Natural killer cell treated with Interleukin-12 subunit alpha and Interleukin-12 subunit beta and Interleukin-15 and Interleukin-18, amount 100 ng/mL, for 72 hours (primary cell): ENCODE data around the gene MYCN. TPM values are rescaled to one million over a fixed set of nuclear protein-coding genes. Genes with fewer than 3 reads are reported as not detected.

ENCODE experiments used
- ATAC-seq, 2 donors: fragments of 150-1000 bp; cut with Tn5 transposase in 1 of 2; sonication (Bioruptor Pico), chemical (Tn5 transposase) in 1 of 2; 2 replicates each; pipeline ENCODE4 v1.10.0; 2021
- DNase-seq: peaks from one replicate; pipeline ENCODE4 v3.0.0; 2022; ENCODE audit warnings: low spot score
- H3K27ac Mint-ChIP-seq, 2 donors: 1 replicate in 1 of 2; 2 replicates in 1 of 2; pipeline ENCODE4 v1.8.0; 2022; ENCODE audit warnings: mixed read lengths in 2 of 2, mild to moderate bottlenecking in 1 of 2, moderate library complexity in 1 of 2
- H3K27me3 Mint-ChIP-seq, 2 donors: 1 replicate in 1 of 2; 2 replicates in 1 of 2; pipeline ENCODE4 v1.8.0; 2022; ENCODE audit warnings: mixed read lengths in 2 of 2
- H3K36me3 Mint-ChIP-seq: one replicate; pipeline ENCODE4 v1.8.0; 2022; ENCODE audit warnings: mixed read lengths
- H3K4me1 Mint-ChIP-seq, 2 donors: 1 replicate in 1 of 2; 2 replicates in 1 of 2; pipeline ENCODE4 v1.8.0; 2022; ENCODE audit warnings: low read depth in 2 of 2, mixed read lengths in 2 of 2, mild to moderate bottlenecking in 1 of 2
- H3K4me3 Mint-ChIP-seq: one replicate; pipeline ENCODE4 v1.8.0; 2022; ENCODE audit warnings: mixed read lengths
- H3K9me3 Mint-ChIP-seq: 2 replicates; pipeline ENCODE4 v1.8.0; 2022; ENCODE audit warnings: mixed read lengths
- total RNA-seq, 2 donors: library from RNA; stranded (reverse); gene quantifications; one replicate each; pipeline ENCODE4 v1.2.3, GENCODE V29; 2022

Gene MYCN
- total RNA-seq, 2 donors from 2014 or later = not detected

DNA sequence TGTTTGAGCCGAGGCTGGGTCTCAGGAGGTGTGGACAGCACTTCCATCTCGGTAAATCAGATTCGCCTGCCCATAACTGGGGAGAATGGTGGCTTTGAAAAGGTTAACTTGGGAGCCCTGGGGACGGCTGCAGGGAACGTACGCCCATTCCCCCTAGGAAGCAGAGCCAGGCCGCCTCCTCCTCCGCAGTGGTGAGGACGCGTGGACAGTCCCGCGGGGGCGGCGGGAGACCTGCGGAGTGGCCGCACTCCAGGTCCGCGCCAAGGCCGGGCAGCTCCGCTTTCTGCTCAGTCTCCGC, 845 bp upstream of the MYCN start:
- H3K27me3 Mint-ChIP-seq = peaks cover 37 to 38% of the 10 kb centered on the region in 2 donors
- no peak overlapping the region for H3K4me3 Mint-ChIP-seq
- ATAC-seq (peak; percentile 47 to 77), DNase-seq (peak; percentile 66)
- no peak overlapping the region for H3K27ac Mint-ChIP-seq
- H3K4me1 Mint-ChIP-seq = peaks cover 0 to 4% of the 10 kb centered on the region in 2 donors
- no peaks in the 10 kb centered on the region for H3K36me3 Mint-ChIP-seq
- H3K9me3 Mint-ChIP-seq = no peaks in the 10 kb centered on the region

DNA sequence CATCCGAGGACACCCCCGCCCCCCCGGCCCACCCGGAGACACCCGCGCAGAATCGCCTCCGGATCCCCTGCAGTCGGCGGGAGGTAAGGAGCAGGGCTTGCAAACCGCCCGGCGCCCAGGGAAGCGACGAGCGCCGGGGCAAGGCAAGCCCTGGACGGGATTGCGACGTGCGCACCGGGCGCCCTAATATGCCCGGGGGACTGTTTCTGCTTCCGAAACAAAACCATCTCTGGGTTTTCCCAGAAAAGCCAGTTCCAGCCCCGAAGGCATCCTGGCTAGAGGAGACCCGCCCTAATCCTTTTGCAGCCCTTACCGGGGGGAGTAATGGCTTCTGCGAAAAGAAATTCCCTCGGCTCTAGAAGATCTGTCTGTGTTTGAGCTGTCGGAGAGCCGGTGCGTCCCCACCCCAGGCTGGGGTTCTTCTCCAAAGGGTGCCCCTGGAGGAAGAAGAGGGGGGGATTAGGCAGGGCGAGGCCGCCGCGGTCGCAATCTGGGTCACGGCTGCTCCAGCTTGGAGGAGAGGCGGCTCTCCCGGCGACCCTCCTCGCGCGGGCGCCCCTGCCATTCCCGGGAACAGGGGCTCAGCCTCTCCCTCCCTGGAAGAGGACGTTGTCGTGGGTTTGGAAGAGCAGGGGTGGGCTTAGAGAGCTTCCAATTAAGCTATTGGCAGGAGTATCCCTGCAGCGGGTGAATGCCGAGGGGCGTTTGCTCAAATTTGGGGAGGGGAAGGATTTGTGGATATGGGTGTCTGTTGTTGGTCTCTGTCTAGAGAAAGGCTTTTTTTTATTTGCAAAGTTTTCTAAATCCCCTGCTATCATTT, 521 bp downstream of the MYCN start:
- Mint-ChIP-seq H3K4me3 (no peak overlapping the region), H3K4me1 (peaks cover 0 to 4% of the 10 kb centered on the region in 2 donors), H3K27ac (no peak overlapping the region), H3K27me3 (peaks cover 37 to 45% of the 10 kb centered on the region in 2 donors), H3K9me3 (no peaks in the 10 kb centered on the region), H3K36me3 (no peaks in the 10 kb centered on the region)
- DNase-seq = no peak
- no peak for ATAC-seq

DNA sequence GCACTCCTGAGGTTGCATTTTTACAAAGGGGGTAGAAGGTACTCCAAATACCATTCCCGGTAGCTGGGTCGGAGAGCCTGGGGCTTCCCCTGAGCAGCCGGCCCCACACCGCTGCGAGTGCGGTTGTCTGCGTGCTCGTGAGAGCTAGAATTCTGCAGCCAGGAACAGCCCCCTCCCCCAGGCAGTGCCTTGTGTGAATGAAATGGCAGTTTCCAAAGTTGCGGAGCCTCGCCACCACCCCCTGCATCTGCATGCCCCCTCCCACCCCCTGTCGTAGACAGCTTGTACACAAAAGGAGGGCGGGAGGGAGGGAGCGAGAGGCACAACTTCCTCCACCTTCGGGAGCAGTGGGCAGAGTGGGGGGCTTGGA, 1.1 kb downstream of the MYCN start:
- Mint-ChIP-seq H3K4me3 (no peak overlapping the region), H3K36me3 (no peaks in the 10 kb centered on the region), H3K27me3 (peaks cover 36 to 45% of the 10 kb centered on the region in 2 donors), H3K4me1 (peaks cover 0 to 4% of the 10 kb centered on the region in 2 donors), H3K27ac (no peak overlapping the region), H3K9me3 (no peaks in the 10 kb centered on the region)
- ATAC-seq = no peak
- DNase-seq = no peak

DNA sequence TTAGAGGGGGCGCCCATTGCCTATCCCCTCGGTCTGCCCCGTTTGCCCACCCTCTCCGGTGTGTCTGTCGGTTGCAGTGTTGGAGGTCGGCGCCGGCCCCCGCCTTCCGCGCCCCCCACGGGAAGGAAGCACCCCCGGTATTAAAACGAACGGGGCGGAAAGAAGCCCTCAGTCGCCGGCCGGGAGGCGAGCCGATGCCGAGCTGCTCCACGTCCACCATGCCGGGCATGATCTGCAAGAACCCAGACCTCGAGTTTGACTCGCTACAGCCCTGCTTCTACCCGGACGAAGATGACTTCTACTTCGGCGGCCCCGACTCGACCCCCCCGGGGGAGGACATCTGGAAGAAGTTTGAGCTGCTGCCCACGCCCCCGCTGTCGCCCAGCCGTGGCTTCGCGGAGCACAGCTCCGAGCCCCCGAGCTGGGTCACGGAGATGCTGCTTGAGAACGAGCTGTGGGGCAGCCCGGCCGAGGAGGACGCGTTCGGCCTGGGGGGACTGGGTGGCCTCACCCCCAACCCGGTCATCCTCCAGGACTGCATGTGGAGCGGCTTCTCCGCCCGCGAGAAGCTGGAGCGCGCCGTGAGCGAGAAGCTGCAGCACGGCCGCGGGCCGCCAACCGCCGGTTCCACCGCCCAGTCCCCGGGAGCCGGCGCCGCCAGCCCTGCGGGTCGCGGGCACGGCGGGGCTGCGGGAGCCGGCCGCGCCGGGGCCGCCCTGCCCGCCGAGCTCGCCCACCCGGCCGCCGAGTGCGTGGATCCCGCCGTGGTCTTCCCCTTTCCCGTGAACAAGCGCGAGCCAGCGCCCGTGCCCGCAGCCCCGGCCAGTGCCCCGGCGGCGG, 1.7 kb downstream of the MYCN start:
- DNase-seq (no peak), ATAC-seq (no peak)
- Mint-ChIP-seq H3K9me3 (no peaks in the 10 kb centered on the region), H3K4me3 (no peak overlapping the region), H3K27ac (no peak overlapping the region), H3K36me3 (no peaks in the 10 kb centered on the region), H3K27me3 (peaks cover 31 to 45% of the 10 kb centered on the region in 2 donors), H3K4me1 (peaks cover 0 to 4% of the 10 kb centered on the region in 2 donors)

DNA sequence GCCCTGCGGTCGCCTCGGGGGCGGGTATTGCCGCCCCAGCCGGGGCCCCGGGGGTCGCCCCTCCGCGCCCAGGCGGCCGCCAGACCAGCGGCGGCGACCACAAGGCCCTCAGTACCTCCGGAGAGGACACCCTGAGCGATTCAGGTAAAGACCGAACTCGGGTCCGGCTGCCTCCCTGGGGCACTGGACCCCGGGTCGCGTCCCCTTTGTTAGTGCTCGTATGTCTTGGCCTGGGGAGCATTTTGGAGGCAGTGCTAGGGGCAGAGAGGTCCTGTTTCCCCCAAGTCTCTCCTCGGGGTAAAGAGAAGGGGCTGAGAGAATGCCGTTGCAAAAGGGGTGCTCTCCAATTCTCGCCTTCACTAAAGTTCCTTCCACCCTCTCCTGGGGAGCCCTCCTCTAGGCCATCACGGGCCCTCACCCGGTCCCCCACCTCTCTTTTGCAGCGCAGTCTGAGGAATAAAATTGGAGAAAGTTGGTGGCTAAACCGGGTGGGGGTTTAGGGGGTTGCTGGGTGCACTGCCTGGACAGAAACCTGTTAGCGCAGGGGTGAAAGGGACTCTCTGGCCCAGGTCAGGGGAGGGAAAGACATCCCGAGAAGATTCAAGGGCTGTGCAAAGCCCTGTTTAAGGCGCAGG, 2.5 kb downstream of the MYCN start:
- no peak overlapping the region for H3K27ac Mint-ChIP-seq
- peaks cover 0 to 4% of the 10 kb centered on the region in 2 donors for H3K4me1 Mint-ChIP-seq
- no peak for DNase-seq
- ATAC-seq = no peak
- H3K36me3 Mint-ChIP-seq = no peaks in the 10 kb centered on the region
- peaks cover 26 to 40% of the 10 kb centered on the region in 2 donors for H3K27me3 Mint-ChIP-seq
- H3K9me3 Mint-ChIP-seq = no peaks in the 10 kb centered on the region
- H3K4me3 Mint-ChIP-seq = no peak overlapping the region

DNA sequence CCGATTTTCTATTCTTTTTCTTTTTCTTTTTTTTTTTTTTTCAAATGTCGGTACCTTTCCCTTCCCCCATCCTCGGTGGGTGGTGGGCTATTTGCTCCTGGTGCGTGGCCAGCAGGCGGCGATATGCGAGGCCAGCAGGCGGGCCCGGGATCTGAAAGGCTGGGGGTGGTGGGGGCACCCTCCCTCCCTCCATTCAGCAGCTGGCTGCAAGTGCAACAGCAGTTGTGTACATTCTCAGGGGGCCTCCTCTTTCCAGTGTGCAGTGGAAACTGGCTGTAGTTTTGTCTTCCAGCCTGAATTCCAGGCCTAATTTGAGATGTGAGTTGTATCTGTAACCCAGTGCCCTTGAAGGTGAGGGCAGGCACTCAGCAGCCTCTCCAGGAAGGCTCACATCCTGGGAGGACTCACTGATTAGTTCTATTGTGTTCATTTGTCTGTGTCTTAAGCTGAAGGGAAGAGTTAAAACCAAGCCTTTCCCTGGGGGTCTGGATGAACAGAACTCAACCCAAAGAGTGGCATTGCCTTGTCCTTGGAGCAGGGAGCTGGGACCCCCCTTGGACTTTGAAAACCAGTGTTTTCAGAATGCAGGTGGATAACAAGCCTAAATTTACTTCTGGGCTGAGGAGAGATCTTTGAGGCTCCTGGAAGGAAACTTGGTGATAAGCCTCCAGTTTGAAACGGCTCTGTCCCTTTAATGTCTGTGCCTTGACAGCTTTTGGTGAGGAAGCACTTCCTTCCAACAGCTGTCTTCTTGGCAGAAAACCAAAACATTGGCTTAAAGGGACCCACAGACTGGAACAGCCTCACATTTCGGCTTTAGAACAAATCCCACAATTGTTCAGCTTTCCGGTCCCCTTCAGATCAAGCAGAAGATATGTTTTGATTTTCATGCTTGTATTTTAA, 3.3 kb downstream of the MYCN start:
- DNase-seq = no peak
- no peak overlapping the region for H3K4me3 Mint-ChIP-seq

DNA sequence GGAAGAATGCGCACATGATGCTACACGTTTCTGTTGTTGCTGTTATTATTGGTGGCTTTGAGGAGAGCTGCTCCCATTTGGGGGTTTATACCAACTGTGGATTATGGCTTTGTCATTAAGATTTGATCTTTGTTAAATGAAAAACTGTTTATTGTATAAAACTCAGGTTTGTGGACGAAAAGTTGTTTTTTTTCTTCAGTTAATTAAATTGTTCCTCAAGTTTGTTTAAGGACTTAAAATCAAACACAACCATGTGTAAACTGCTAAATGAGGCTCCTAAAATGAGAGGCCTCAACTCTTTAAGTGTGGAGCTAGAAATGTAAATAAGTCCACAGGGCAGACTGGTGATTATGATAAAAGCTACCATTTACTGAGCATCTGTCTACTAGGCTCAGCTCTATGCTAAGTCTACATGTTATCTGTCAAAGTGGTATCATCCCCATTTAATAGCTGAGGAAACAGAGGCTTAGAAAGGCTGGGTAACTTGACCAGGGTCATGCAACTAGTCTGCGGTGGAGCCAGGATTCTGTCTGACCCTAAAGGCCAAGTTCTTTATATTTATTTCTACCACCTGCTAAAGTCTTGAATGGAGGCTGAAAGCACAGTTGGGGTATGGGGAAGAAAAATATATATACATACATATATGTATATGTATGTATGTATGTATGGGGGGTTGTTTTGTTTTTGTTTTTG, 4.1 kb downstream of the MYCN start:
- peaks cover 0 to 4% of the 10 kb centered on the region in 2 donors for H3K4me1 Mint-ChIP-seq

More for the DNA sequence above, 3.3 kb downstream of the MYCN start:
- Mint-ChIP-seq H3K4me1 (peaks cover 0 to 4% of the 10 kb centered on the region in 2 donors), H3K36me3 (no peaks in the 10 kb centered on the region), H3K9me3 (no peaks in the 10 kb centered on the region), H3K27me3 (peaks cover 21 to 35% of the 10 kb centered on the region in 2 donors), H3K27ac (no peak overlapping the region)
- ATAC-seq = no peak

DNA sequence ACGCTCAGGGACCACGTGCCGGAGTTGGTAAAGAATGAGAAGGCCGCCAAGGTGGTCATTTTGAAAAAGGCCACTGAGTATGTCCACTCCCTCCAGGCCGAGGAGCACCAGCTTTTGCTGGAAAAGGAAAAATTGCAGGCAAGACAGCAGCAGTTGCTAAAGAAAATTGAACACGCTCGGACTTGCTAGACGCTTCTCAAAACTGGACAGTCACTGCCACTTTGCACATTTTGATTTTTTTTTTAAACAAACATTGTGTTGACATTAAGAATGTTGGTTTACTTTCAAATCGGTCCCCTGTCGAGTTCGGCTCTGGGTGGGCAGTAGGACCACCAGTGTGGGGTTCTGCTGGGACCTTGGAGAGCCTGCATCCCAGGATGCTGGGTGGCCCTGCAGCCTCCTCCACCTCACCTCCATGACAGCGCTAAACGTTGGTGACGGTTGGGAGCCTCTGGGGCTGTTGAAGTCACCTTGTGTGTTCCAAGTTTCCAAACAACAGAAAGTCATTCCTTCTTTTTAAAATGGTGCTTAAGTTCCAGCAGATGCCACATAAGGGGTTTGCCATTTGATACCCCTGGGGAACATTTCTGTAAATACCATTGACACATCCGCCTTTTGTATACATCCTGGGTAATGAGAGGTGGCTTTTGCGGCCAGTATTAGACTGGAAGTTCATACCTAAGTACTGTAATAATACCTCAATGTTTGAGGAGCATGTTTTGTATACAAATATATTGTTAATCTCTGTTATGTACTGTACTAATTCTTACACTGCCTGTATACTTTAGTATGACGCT, 5.8 kb downstream of the MYCN start:
- no peaks in the 10 kb centered on the region for H3K36me3 Mint-ChIP-seq

More for the DNA sequence above, 4.1 kb downstream of the MYCN start:
- H3K4me3 Mint-ChIP-seq = no peak overlapping the region
- no peak for DNase-seq
- H3K36me3 Mint-ChIP-seq = no peaks in the 10 kb centered on the region
- no peak overlapping the region for H3K27ac Mint-ChIP-seq
- no peaks in the 10 kb centered on the region for H3K9me3 Mint-ChIP-seq
- ATAC-seq = no peak
- H3K27me3 Mint-ChIP-seq = peaks cover 21 to 37% of the 10 kb centered on the region in 2 donors

DNA sequence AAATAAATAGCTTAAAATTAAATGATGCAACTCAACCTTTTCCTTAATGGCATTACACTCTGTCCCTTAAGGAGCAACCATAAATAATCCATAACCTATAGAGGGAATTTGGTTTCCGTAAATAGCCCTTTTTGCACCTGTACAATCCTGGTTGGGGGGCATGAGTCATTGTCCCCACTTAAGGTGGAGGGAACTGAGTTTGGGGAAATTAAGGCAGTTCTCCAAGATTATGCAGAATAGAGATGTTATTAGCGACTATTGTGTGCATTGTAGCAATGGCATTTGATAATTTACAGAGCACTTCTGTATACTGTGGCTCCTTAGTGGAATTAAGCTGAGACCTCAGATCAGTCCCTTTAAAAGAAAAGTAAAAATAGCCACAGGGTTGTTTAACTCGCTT, 6.6 kb downstream of the MYCN start:
- DNase-seq = no peak
- Mint-ChIP-seq H3K9me3 (no peaks in the 10 kb centered on the region), H3K27ac (no peak overlapping the region)

More for the DNA sequence above, 5.8 kb downstream of the MYCN start:
- Mint-ChIP-seq H3K27me3 (peaks cover 18 to 37% of the 10 kb centered on the region in 2 donors), H3K4me1 (no peaks in the 10 kb centered on the region), H3K9me3 (no peaks in the 10 kb centered on the region), H3K4me3 (no peak overlapping the region), H3K27ac (no peak overlapping the region)
- no peak for ATAC-seq
- no peak for DNase-seq

DNA sequence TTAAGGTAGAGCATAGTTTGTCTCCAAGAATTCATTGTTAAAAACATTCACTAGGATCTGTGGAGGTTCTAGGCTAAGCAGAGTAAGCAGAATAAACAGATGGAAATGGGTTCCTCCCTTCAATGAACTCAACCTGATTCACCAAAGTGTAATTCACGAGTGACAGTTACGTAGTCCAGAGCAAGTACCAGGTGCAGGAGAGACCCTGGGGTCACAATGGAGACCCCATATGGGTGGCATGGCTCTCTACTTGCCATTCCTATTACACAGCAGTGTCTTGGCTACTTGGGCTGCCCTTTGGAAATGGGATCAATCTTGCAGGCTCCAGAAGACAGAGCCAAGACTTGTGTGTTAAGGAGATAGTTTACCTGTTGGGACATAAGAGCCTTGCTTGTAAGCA, 7.1 kb downstream of the MYCN start:
- H3K9me3 Mint-ChIP-seq = no peaks in the 10 kb centered on the region
- no peak overlapping the region for H3K4me3 Mint-ChIP-seq
- H3K27ac Mint-ChIP-seq = no peak overlapping the region
- H3K27me3 Mint-ChIP-seq = peaks cover 16 to 36% of the 10 kb centered on the region in 2 donors
- ATAC-seq (no peak), DNase-seq (no peak)
- H3K36me3 Mint-ChIP-seq = no peaks in the 10 kb centered on the region
- no peaks in the 10 kb centered on the region for H3K4me1 Mint-ChIP-seq

More for the DNA sequence above, 6.6 kb downstream of the MYCN start:
- Mint-ChIP-seq H3K36me3 (no peaks in the 10 kb centered on the region), H3K27me3 (peaks cover 16 to 36% of the 10 kb centered on the region in 2 donors), H3K4me1 (no peaks in the 10 kb centered on the region), H3K4me3 (no peak overlapping the region)
- no peak for ATAC-seq

DNA sequence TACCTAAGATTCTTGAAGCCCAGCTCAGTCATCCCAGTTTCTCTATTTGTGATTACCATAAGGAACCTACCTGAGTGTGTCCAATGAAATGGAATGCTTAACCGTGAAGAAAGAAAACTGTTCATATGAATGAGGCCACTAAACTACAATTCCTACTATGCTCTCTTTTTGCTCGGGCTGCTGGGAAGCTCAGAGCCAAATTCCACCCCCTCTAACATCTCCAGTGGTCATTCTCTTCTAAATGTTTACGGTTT, 8.3 kb downstream of the MYCN start:
- no peak overlapping the region for H3K4me3 Mint-ChIP-seq
- H3K9me3 Mint-ChIP-seq = no peaks in the 10 kb centered on the region
- no peaks in the 10 kb centered on the region for H3K4me1 Mint-ChIP-seq
- no peak for ATAC-seq
- H3K27ac Mint-ChIP-seq = no peak overlapping the region
- H3K27me3 Mint-ChIP-seq = peaks cover 12 to 40% of the 10 kb centered on the region in 2 donors
- H3K36me3 Mint-ChIP-seq = no peaks in the 10 kb centered on the region
- DNase-seq = no peak

DNA sequence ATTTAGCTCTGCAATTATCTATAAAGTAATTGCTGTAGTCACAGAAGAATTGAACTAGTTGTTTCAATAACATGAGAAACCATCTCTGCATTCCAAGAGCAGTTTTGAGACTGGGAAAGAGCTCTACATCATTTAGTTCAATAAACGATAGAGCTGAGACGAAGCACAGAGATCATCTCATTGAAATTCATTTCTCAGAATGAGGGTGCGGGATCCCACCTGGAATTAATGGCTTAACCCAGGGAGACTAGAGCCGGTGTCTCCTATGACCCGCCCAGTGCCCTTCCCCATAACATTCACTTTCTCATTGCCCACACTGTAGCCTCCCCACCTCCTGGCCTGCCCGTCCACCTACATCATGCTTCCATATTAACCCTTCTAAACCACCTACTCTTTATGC, 8.8 kb downstream of the MYCN start:
- ATAC-seq = no peak
- no peaks in the 10 kb centered on the region for H3K4me1 Mint-ChIP-seq
- no peak overlapping the region for H3K27ac Mint-ChIP-seq
- DNase-seq = no peak
- H3K9me3 Mint-ChIP-seq = no peaks in the 10 kb centered on the region
- peaks cover 9 to 35% of the 10 kb centered on the region in 2 donors for H3K27me3 Mint-ChIP-seq
- no peak overlapping the region for H3K4me3 Mint-ChIP-seq
- H3K36me3 Mint-ChIP-seq = no peaks in the 10 kb centered on the region
